HepG2 (cell line): Measurements from ENCODE around the gene ARHGDIA. TPM values are rescaled to one million over a fixed set of nuclear protein-coding genes. Genes with fewer than 3 reads are reported as not detected.

Source experiments
- EEA1 ChIP-seq: sonication (generic); formaldehyde crosslinking; IDR thresholded peaks from 2 replicates; pipeline ENCODE4 v1.5.1; 2020; ENCODE audit warnings: mild to moderate bottlenecking, missing genetic modification reagents, borderline replicate concordance
- FOXC1 ChIP-seq: sonication (generic); formaldehyde crosslinking; IDR thresholded peaks from 2 replicates; pipeline ENCODE4 v1.8.0; 2022; ENCODE audit warnings: mild to moderate bottlenecking, missing genetic modification reagents, borderline replicate concordance
- GABPB1 ChIP-seq: IDR thresholded peaks from 2 replicates; pipeline ENCODE4 v1.6.1; 2016; ENCODE audit warnings: mild to moderate bottlenecking, missing genetic modification reagents, moderate library complexity, missing compliant biosample characterization
- HCFC1 ChIP-seq: fragments of 150-350 bp; IDR thresholded peaks from 2 replicates; pipeline ENCODE4 v1.6.1; 2014; ENCODE audit warnings: low read depth, low read length
- HINFP ChIP-seq: sonication (generic); formaldehyde crosslinking; IDR thresholded peaks from 2 replicates; pipeline ENCODE4 v1.4.0; 2020; ENCODE audit warnings: low read depth, mild to moderate bottlenecking, missing genetic modification reagents
- HIVEP1 ChIP-seq: sonication (generic); formaldehyde crosslinking; IDR thresholded peaks from 2 replicates; pipeline ENCODE4 v1.4.0; 2020; ENCODE audit warnings: mild to moderate bottlenecking, missing genetic modification reagents
- KDM2A ChIP-seq: sonication (generic); formaldehyde crosslinking; IDR thresholded peaks from 2 replicates; pipeline ENCODE4 v1.4.0; 2020; ENCODE audit warnings: low read depth, missing genetic modification reagents, borderline replicate concordance
- KLF12 ChIP-seq: sonication (generic); formaldehyde crosslinking; IDR thresholded peaks from 2 replicates; pipeline ENCODE4 v1.4.0; 2020; ENCODE audit warnings: missing genetic modification reagents, borderline replicate concordance
- MBNL3 ChIP-seq: fragments of 250-450 bp; sonication (Bioruptor Pico); conservative IDR thresholded peaks from 2 replicates; pipeline ENCODE4 v1.8.0; 2022; ENCODE audit warnings: mild to moderate bottlenecking, inconsistent platforms
- MEF2D ChIP-seq: sonication (generic); formaldehyde crosslinking; IDR thresholded peaks from 2 replicates; pipeline ENCODE4 v1.5.1; 2020; ENCODE audit warnings: mild to moderate bottlenecking, missing genetic modification reagents
- MIXL1 ChIP-seq: IDR thresholded peaks from 2 replicates; pipeline ENCODE4 v1.6.1; 2016
- NCOA5 ChIP-seq: sonication (generic); formaldehyde crosslinking; IDR thresholded peaks from 2 replicates; pipeline ENCODE4 v1.4.0; 2020; ENCODE audit warnings: missing genetic modification reagents
- NKX3-1 ChIP-seq: sonication (generic); formaldehyde crosslinking; IDR thresholded peaks from 2 replicates; pipeline ENCODE4 v1.5.0; 2020; ENCODE audit warnings: missing genetic modification reagents
- PHF20 ChIP-seq: sonication (generic); formaldehyde crosslinking; IDR thresholded peaks from 2 replicates; pipeline ENCODE4 v1.5.0; 2020; ENCODE audit warnings: mild to moderate bottlenecking, missing genetic modification reagents
- RXRA ChIP-seq: sonication (generic); formaldehyde crosslinking; IDR thresholded peaks from 2 replicates; pipeline ENCODE4 v1.5.1; 2020; ENCODE audit warnings: missing genetic modification reagents
- SPEN ChIP-seq: sonication (generic); formaldehyde crosslinking; IDR thresholded peaks from 2 replicates; pipeline ENCODE4 v1.5.1; 2020; ENCODE audit warnings: low read depth, mild to moderate bottlenecking, missing genetic modification reagents
- SUZ12 ChIP-seq: fragments of 150-350 bp; IDR thresholded peaks from 2 replicates; pipeline ENCODE4 v1.6.1; 2014; ENCODE audit warnings: low read depth, low read length
- TP53 ChIP-seq: sonication (generic); formaldehyde crosslinking; conservative IDR thresholded peaks from 2 replicates; pipeline ENCODE4 v1.4.0; 2020; ENCODE audit warnings: missing genetic modification reagents
- YEATS4 ChIP-seq: sonication (generic); formaldehyde crosslinking; IDR thresholded peaks from 2 replicates; pipeline ENCODE4 v1.4.0; 2020; ENCODE audit warnings: missing genetic modification reagents, borderline replicate concordance
- ZBTB21 ChIP-seq: sonication (generic); formaldehyde crosslinking; IDR thresholded peaks from 2 replicates; pipeline ENCODE4 v1.4.0; 2020; ENCODE audit warnings: missing genetic modification reagents
- ZBTB42 ChIP-seq: sonication (generic); formaldehyde crosslinking; IDR thresholded peaks from 2 replicates; pipeline ENCODE4 v1.5.0; 2020; ENCODE audit warnings: mild to moderate bottlenecking, missing genetic modification reagents
- ZFP90 ChIP-seq: sonication (generic); formaldehyde crosslinking; IDR thresholded peaks from 2 replicates; pipeline ENCODE4 v1.8.0; 2022; ENCODE audit warnings: missing genetic modification reagents, mild to moderate bottlenecking, inconsistent platforms, borderline replicate concordance
- ZFYVE20 ChIP-seq: sonication (generic); formaldehyde crosslinking; IDR thresholded peaks from 2 replicates; pipeline ENCODE4 v1.8.0; 2023; ENCODE audit warnings: low read depth, mild to moderate bottlenecking, moderate library complexity, missing genetic modification reagents, borderline replicate concordance
- ZMYM3 ChIP-seq: sonication (generic); formaldehyde crosslinking; IDR thresholded peaks from 2 replicates; pipeline ENCODE4 v1.5.1; 2020; ENCODE audit warnings: mild to moderate bottlenecking, missing genetic modification reagents
- ZNF292 ChIP-seq: sonication (generic); formaldehyde crosslinking; IDR thresholded peaks from 2 replicates; pipeline ENCODE4 v1.8.1; 2022; ENCODE audit warnings: mild to moderate bottlenecking, low read depth, missing genetic modification reagents, borderline replicate concordance
- ZNF3 ChIP-seq: IDR thresholded peaks from 2 replicates; pipeline ENCODE4 v1.7.0; 2017; ENCODE audit warnings: inconsistent platforms
- ZNF331 ChIP-seq: sonication (generic); formaldehyde crosslinking; IDR thresholded peaks from 2 replicates; pipeline ENCODE4 v1.4.0; 2020; ENCODE audit warnings: missing genetic modification reagents
- ZNF383 ChIP-seq: sonication (generic); formaldehyde crosslinking; IDR thresholded peaks from 2 replicates; pipeline ENCODE4 v1.4.0; 2020; ENCODE audit warnings: missing genetic modification reagents, mild to moderate bottlenecking, borderline replicate concordance
- ZNF432 ChIP-seq: sonication (generic); formaldehyde crosslinking; IDR thresholded peaks from 2 replicates; pipeline ENCODE4 v1.5.0; 2020; ENCODE audit warnings: missing genetic modification reagents, mild to moderate bottlenecking, borderline replicate concordance
- ZNF598 ChIP-seq: sonication (generic); formaldehyde crosslinking; IDR thresholded peaks from 2 replicates; pipeline ENCODE4 v1.5.1; 2020; ENCODE audit warnings: mild to moderate bottlenecking, missing genetic modification reagents, borderline replicate concordance
- ZNF652 ChIP-seq: IDR thresholded peaks from 2 replicates; pipeline ENCODE4 v1.6.1; 2016; ENCODE audit warnings: low read depth, borderline replicate concordance
- ZNF709 ChIP-seq: sonication (generic); formaldehyde crosslinking; IDR thresholded peaks from 2 replicates; pipeline ENCODE4 v1.5.0; 2020; ENCODE audit warnings: mild to moderate bottlenecking, missing genetic modification reagents
- polyA plus RNA-seq, 8 experiments: library from polyadenylated mRNA; depleted of rRNA in 3 of 8; stranded (reverse) in 7 of 8; unstranded in 1 of 8; fragments of >200 nt; fragmentation: Illumina TruSeq in 4 of 8; extraction: Trizol in 4 of 8; gene quantifications; 2 replicates each; pipeline versions ENCODE4 v1.2.1 to v1.2.3, GENCODE V29; 2011 to 2016; ENCODE audit warnings: low read depth in 4 of 8, missing spikeins in 1 of 8, mixed read lengths in 1 of 8; ENCODE audit not compliant: insufficient read depth in 1 of 8
- total RNA-seq, 5 experiments: library from RNA; depleted of rRNA; stranded (reverse); fragments of >200 nt; fragmentation: Illumina TruSeq; extraction: Trizol; gene quantifications; 2 replicates each; pipeline ENCODE4 v1.2.3, GENCODE V29; 2016; ENCODE audit warnings: low read depth in 1 of 5
- TF ChIP-seq, protein P1 (sequence below): sonication (generic); formaldehyde crosslinking; IDR thresholded peaks from 2 replicates; pipeline ENCODE4 v1.8.1; 2023; ENCODE audit warnings: missing genetic modification reagents, mild to moderate bottlenecking, borderline replicate concordance

The ARHGDIA gene
- total and polyA plus RNA-seq, 2 of the 13 experiments (the other 11 are each of a cell fraction or from before 2014, with no cell fraction given): 40.0 to 64.0 TPM

- TF ChIP-seq MEF2D (CRISPR knock-in tag) (no peak), NKX3-1 (CRISPR knock-in tag) (peak; percentile 12; the same call in 1 of the 2 replicates), KDM2A (CRISPR knock-in tag) (peak; percentile 97), MBNL3 (CRISPR knock-in tag) (no peak), ZNF331 (CRISPR knock-in tag) (no peak; the same call in 1 of the 2 replicates), ZNF383 (CRISPR knock-in tag) (no peak), ZBTB21 (CRISPR knock-in tag) (no peak), ZNF709 (no peak; the same call in 1 of the 2 replicates), FOXC1 (CRISPR knock-in tag) (no peak), PHF20 (CRISPR knock-in tag) (no peak), ZNF3 (CRISPR knock-in tag) (no peak), EEA1 (CRISPR knock-in tag) (no peak), SUZ12 (no peak), NCOA5 (CRISPR knock-in tag) (no peak), MIXL1 (CRISPR knock-in tag) (no peak), ZFYVE20 (no peak), GABPB1 (CRISPR knock-in tag) (peak; percentile 59; the same call in 1 of the 2 replicates), ZMYM3 (CRISPR knock-in tag) (no peak), HCFC1 (no peak), HINFP (CRISPR knock-in tag) (no peak), ZNF652 (CRISPR knock-in tag) (no peak), ZBTB42 (CRISPR knock-in tag) (no peak; the same call in 1 of the 2 replicates), TP53 (CRISPR knock-in tag) (0 out of 2 replicates have a peak, but pooled peaks have one; percentile 2), HIVEP1 (no peak; the same call in none of the 2 replicates), ZNF292 (CRISPR knock-in tag) (no peak; the same call in 1 of the 2 replicates), ZFP90 (CRISPR knock-in tag) (peak; percentile 76; the same call in 1 of the 2 replicates), SPEN (CRISPR knock-in tag) (no peak), KLF12 (CRISPR knock-in tag) (no peak), ZNF432 (CRISPR knock-in tag) (no peak), ZNF598 (CRISPR knock-in tag) (no peak), RXRA (CRISPR knock-in tag) (no peak; the same call in 1 of the 2 replicates), YEATS4 (CRISPR knock-in tag) (no peak)
- TF ChIP-seq, protein P1, sequence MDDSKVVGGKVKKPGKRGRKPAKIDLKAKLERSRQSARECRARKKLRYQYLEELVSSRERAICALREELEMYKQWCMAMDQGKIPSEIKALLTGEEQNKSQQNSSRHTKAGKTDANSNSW (CRISPR knock-in tag): 0 out of 2 replicates have a peak, but pooled peaks have one; percentile 16
Observed at GRCh38 chr17:81902653-81903414, 31.7 kb upstream of the ARHGDIA start (continued).
